Measurements from ENCODE around the gene ANAPC15.

ANAPC15 gene

DNA sequence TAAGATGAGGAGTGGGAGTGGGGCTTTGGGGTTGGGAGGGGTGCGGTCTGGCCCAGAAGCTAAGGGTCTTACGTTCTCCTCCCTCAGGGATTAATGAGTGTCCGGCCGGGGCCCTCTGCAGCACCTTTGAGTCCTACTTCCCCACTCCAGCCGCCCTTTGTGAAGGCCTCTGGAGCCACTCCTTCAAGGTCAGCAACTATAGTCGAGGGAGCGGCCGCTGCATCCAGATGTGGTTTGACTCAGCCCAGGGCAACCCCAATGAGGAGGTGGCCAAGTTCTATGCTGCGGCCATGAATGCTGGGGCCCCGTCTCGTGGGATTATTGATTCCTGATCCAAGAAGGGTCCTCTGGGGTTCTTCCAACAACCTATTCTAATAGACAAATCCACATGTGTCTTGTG, 27.0 kb upstream of the ANAPC15 start (continued):
- TF ChIP-seq ZNF335 (tag by site-specific recombination; conservative IDR thresholded peaks at IDR 0.05) (no peak), MYNN (tag by site-specific recombination; IDR thresholded peaks at IDR 0.05; ENCODE audit: borderline replicate concordance) (no peak), SETDB1 (IDR thresholded peaks at IDR 0.05; ENCODE audit: insufficient read length, low read length) (no peak), ZNF792 (tag by site-specific recombination; IDR thresholded peaks at IDR 0.05) (no peak), ZNF174 (tag by site-specific recombination; IDR thresholded peaks at IDR 0.05) (no peak)

DNA sequence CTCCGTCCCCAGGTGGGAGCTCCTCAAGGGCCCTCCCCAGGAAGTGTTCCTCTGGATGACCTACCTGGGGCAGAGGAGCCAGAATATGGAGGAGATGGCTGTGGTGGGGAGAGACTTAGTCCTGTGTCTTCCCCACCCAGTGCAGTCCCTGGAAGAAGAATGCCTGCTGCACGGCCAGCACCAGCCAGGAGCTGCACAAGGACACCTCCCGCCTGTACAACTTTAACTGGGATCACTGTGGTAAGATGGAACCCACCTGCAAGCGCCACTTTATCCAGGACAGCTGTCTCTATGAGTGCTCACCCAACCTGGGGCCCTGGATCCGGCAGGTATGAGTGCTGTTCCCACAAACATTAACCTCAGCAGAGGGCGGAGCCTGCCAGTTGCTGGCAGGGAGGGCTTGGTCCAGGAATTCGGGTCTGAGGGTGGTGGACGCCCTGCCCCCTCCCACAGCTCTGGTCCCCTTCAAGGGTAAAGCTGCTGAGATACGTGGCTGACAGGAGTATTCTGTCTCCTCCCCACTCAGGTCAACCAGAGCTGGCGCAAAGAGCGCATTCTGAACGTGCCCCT, 26.4 kb upstream of the ANAPC15 start:
- H3K4me3 ChIP-seq (ENCODE audit: low read depth, low read length): no peak overlapping the region
- no peak for TF ChIP-seq SALL2 (tag by site-specific recombination; IDR thresholded peaks at IDR 0.05; ENCODE audit: borderline replicate concordance)
- TF ChIP-seq ZNF624 (tag by site-specific recombination; IDR thresholded peaks at IDR 0.05): no peak
- no peak for TF ChIP-seq KLF1 (tag by site-specific recombination; IDR thresholded peaks at IDR 0.05)
- TF ChIP-seq ZNF184 (tag by site-specific recombination; IDR thresholded peaks at IDR 0.05): no peak
- H3K4me1 ChIP-seq (ENCODE audit: control insufficient read depth, insufficient read depth, low read length): no peaks in the 10 kb centered on the region
- H3K27ac ChIP-seq (ENCODE audit: extremely low read depth, low read depth, low read length): no peak overlapping the region
- POLR2A ChIA-PET: no interaction called here
- H3K36me3 ChIP-seq (ENCODE audit: control insufficient read depth in 2 of 2, insufficient read depth in 1 of 2, low read length in 2 of 2): no peaks in the 10 kb centered on the region
- CTCF ChIA-PET: no interaction called here
- no peaks in the 10 kb centered on the region for H3K9me3 ChIP-seq (ENCODE audit: control insufficient read depth, insufficient read depth, low read depth, low read length)

DNA sequence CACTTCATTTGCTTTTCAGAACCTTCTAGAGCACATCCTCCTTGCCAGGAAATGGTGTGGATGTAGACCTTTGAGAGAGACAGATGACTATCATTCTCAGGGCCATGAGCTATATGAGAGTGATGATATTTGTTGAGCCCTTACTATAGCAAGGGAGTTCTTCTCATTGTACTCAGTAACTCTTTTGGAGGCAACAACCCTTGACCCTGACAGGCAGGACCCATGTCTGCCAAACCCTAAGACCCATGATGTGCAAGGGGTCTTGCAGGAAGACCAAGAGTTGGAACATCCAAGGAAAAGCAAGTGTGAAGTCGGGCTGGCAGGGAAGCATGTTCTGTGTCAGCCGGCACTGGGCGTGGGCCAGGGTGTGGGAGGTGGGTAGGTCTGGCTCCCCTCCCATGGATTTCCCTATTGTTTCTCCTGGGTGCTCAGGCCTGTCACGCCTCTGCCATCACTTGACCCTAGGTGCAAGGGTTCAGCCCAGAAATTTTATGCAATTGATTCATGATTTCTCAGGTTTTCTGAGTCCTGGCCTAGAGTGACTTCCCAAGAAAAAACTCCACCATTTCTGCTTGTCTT, 24.3 kb upstream of the ANAPC15 start:
- ChIA-PET CTCF (interaction anchor here (0.7 kb wide), 2 partner anchors 11 to 46 kb away, joined by 3 read pairs; no protein-coding TSS in a partner anchor), POLR2A (no interaction called here)
- Histone ChIP-seq H3K4me3 (ENCODE audit: low read depth, low read length) (no peak overlapping the region), H3K36me3 (ENCODE audit: control insufficient read depth in 2 of 2, insufficient read depth in 1 of 2, low read length in 2 of 2) (no peaks in the 10 kb centered on the region), H3K27ac (ENCODE audit: extremely low read depth, low read depth, low read length) (no peak overlapping the region), H3K4me1 (ENCODE audit: control insufficient read depth, insufficient read depth, low read length) (no peaks in the 10 kb centered on the region), H3K9me3 (ENCODE audit: control insufficient read depth, insufficient read depth, low read depth, low read length) (no peaks in the 10 kb centered on the region)
- TF ChIP-seq SETDB1 (IDR thresholded peaks at IDR 0.05; ENCODE audit: insufficient read length, low read length) (no peak), ZNF830 (tag by site-specific recombination; IDR thresholded peaks at IDR 0.05; ENCODE audit: low read depth) (no peak), ZNF112 (tag by site-specific recombination; IDR thresholded peaks at IDR 0.05) (no peak), ZFHX2 (tag by site-specific recombination; conservative IDR thresholded peaks at IDR 0.05) (0 out of 2 replicates have a peak, but pooled peaks have one; percentile 15), ZNF843 (tag by site-specific recombination; IDR thresholded peaks at IDR 0.05) (no peak), ZNF175 (tag by site-specific recombination; IDR thresholded peaks at IDR 0.05) (no peak), ZNF837 (tag by site-specific recombination; IDR thresholded peaks at IDR 0.05) (no peak), HOXD13 (CRISPR knock-in tag; IDR thresholded peaks at IDR 0.05; ENCODE audit: borderline replicate concordance) (no peak)

DNA sequence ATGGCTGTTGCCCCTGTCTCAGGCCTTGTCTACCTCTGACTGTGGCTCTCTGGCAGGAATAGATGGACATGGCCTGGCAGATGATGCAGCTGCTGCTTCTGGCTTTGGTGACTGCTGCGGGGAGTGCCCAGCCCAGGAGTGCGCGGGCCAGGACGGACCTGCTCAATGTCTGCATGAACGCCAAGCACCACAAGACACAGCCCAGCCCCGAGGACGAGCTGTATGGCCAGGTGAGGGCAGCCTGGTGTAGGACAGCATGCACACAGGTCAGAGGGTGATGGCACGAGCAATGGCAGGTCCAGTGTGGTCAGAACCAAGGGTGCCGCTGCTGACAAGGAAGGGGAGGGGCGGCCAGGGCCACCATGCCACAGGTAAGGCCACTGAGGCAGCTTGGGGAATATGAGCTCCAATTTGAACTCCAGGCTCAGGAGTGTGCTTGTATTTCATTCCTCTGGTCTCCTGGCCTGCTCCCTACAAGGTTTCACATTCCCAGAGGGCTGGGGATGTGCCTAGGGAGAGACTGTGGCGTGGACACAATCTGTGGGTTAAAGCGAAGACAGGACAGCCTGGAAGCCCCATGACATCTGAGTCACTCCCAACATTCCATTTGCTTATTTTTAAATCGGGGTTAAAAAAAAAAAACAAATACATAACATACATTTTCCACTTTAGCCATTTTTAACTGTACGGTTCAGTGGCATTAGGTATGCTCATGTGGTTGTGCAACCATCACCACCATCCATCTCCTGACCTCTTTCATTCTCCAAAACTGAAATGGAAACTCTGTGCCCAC, 23.6 kb upstream of the ANAPC15 start:
- H3K4me3 ChIP-seq (ENCODE audit: low read depth, low read length): no peak overlapping the region
- POLR2A ChIA-PET: no interaction called here
- H3K9me3 ChIP-seq (ENCODE audit: control insufficient read depth, insufficient read depth, low read depth, low read length): no peaks in the 10 kb centered on the region
- CTCF ChIA-PET: interaction anchor here (0.7 kb wide), 1 partner anchor 45 kb away, joined by 3 read pairs; no protein-coding TSS in a partner anchor
- no peak overlapping the region for H3K27ac ChIP-seq (ENCODE audit: extremely low read depth, low read depth, low read length)
- no peaks in the 10 kb centered on the region for H3K36me3 ChIP-seq (ENCODE audit: control insufficient read depth in 2 of 2, insufficient read depth in 1 of 2, low read length in 2 of 2)
- no peaks in the 10 kb centered on the region for H3K4me1 ChIP-seq (ENCODE audit: control insufficient read depth, insufficient read depth, low read length)
- TF ChIP-seq BCL11A (tag by site-specific recombination; IDR thresholded peaks at IDR 0.05; ENCODE audit: low read depth) (no peak), ZNF248 (tag by site-specific recombination; IDR thresholded peaks at IDR 0.05) (no peak), ZNF785 (tag by site-specific recombination; IDR thresholded peaks at IDR 0.05) (no peak), ZNF366 (tag by site-specific recombination; conservative IDR thresholded peaks at IDR 0.05) (no peak), ZNF658 (tag by site-specific recombination; IDR thresholded peaks at IDR 0.05) (no peak), ZNF2 (tag by site-specific recombination; IDR thresholded peaks at IDR 0.05) (no peak), GLIS1 (tag by site-specific recombination; IDR thresholded peaks at IDR 0.05) (no peak), ZNF510 (tag by site-specific recombination; IDR thresholded peaks at IDR 0.05; ENCODE audit: insufficient replicate concordance) (no peak), ZNF426 (tag by site-specific recombination; IDR thresholded peaks at IDR 0.05) (no peak), ZNF624 (tag by site-specific recombination; IDR thresholded peaks at IDR 0.05) (no peak), ZFP37 (tag by site-specific recombination; IDR thresholded peaks at IDR 0.05) (no peak), ZBTB20 (tag by site-specific recombination; IDR thresholded peaks at IDR 0.05) (no peak)
- TF ChIP-seq, protein P1, sequence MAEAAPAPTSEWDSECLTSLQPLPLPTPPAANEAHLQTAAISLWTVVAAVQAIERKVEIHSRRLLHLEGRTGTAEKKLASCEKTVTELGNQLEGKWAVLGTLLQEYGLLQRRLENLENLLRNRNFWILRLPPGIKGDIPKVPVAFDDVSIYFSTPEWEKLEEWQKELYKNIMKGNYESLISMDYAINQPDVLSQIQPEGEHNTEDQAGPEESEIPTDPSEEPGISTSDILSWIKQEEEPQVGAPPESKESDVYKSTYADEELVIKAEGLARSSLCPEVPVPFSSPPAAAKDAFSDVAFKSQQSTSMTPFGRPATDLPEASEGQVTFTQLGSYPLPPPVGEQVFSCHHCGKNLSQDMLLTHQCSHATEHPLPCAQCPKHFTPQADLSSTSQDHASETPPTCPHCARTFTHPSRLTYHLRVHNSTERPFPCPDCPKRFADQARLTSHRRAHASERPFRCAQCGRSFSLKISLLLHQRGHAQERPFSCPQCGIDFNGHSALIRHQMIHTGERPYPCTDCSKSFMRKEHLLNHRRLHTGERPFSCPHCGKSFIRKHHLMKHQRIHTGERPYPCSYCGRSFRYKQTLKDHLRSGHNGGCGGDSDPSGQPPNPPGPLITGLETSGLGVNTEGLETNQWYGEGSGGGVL (tag by site-specific recombination; IDR thresholded peaks at IDR 0.05): no peak
